ES-I3 (cell line): ENCODE data around the gene P3R3URF.
"Not testable (repeated sequence)": the region's sequence is repeated elsewhere in the genome, so short reads cannot be mapped to it uniquely, and the experiment has no call there.

Source experiments
- H3K36me3 ChIP-seq: 2 replicates; pipeline ENCODE4 v1.6.1; 2013; ENCODE audit warnings: mild to moderate bottlenecking, low read length, control low read depth, moderate library complexity; ENCODE audit not compliant: insufficient read depth
- H3K4me1 ChIP-seq: 2 replicates; pipeline ENCODE4 v1.6.1; 2013; ENCODE audit warnings: mild to moderate bottlenecking, control low read depth, low read length; ENCODE audit not compliant: insufficient read depth
- H3K9ac ChIP-seq: 2 replicates; pipeline ENCODE4 v1.6.1; 2013; ENCODE audit warnings: low read depth, mild to moderate bottlenecking, low read length, moderate library complexity
- H3K9me3 ChIP-seq: 2 replicates; pipeline ENCODE4 v1.6.1; 2013; ENCODE audit warnings: mild to moderate bottlenecking, low read length, moderate library complexity; ENCODE audit not compliant: control insufficient read depth, insufficient read depth

The P3R3URF gene

GRCh38 chr1:46176211-46176865 lies at the start of gene P3R3URF:
Gene P3R3URF (minus strand): TSS chr1:46176488. CDS start chr1:46176471, 17 bp downstream.
- no peaks in the 10 kb centered on the region for H3K9me3 ChIP-seq
- H3K36me3 ChIP-seq: no peaks in the 10 kb centered on the region
- H3K9ac ChIP-seq: no peak within 1 kb of the TSS
- peaks cover 33% of the 10 kb centered on the region for H3K4me1 ChIP-seq

- H3K9me3 ChIP-seq: no peaks in the 10 kb centered on the region
- H3K9ac ChIP-seq: no peak overlapping the region
- peaks cover 26% of the 10 kb centered on the region for H3K4me1 ChIP-seq
These were observed 48.7 kb upstream of the P3R3URF start for GRCh38 chr1:46224966-46225365.

GRCh38 chr1:46223472-46223943 lies 47.2 kb upstream of the P3R3URF start:
- Histone ChIP-seq H3K9ac (no peak overlapping the region), H3K4me1 (peaks cover 26% of the 10 kb centered on the region), H3K36me3 (no peaks in the 10 kb centered on the region), H3K9me3 (no peaks in the 10 kb centered on the region)

More at GRCh38 chr1:46224966-46225365, 48.7 kb upstream of the P3R3URF start:
- no peaks in the 10 kb centered on the region for H3K36me3 ChIP-seq

DNA sequence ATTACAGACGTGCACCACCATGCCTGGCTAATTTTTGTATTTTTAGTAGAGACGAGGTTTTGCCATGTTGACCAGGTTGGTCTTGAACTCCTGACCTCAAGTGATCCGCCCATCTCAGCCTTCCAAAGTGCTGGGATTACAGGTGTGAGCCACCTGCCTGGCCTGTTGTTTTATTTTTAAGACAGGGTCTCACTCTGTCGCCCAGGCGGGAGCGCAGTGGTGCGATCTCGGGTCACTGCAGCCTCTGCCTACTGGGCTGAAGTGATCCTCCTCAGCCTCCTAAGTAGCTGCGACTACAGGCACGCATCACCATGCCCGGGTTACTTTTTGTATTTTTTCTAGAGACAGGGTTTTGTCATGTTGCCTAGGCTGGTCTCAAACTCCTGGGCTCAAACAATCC lies 46.8 kb upstream of the P3R3URF start:
- H3K36me3 ChIP-seq, H3K9me3 ChIP-seq, H3K9ac ChIP-seq: not testable (repeated sequence)
- H3K4me1 ChIP-seq: peaks cover 26% of the 10 kb centered on the region

- Histone ChIP-seq H3K4me1 (peaks cover 26% of the 10 kb centered on the region), H3K36me3 (no peaks in the 10 kb centered on the region), H3K9ac (no peak overlapping the region), H3K9me3 (no peaks in the 10 kb centered on the region)
These were observed 45.5 kb upstream of the P3R3URF start for GRCh38 chr1:46221749-46222148.

- Histone ChIP-seq H3K4me1 (peaks cover 26% of the 10 kb centered on the region), H3K9ac (no peak overlapping the region), H3K9me3 (no peaks in the 10 kb centered on the region), H3K36me3 (no peaks in the 10 kb centered on the region)
These were observed 44.5 kb upstream of the P3R3URF start for GRCh38 chr1:46220808-46221207.

- Histone ChIP-seq H3K4me1 (peaks cover 26% of the 10 kb centered on the region), H3K36me3 (no peaks in the 10 kb centered on the region), H3K9ac (no peak overlapping the region), H3K9me3 (no peaks in the 10 kb centered on the region)
These were observed 43.5 kb upstream of the P3R3URF start for GRCh38 chr1:46219551-46220520.

DNA sequence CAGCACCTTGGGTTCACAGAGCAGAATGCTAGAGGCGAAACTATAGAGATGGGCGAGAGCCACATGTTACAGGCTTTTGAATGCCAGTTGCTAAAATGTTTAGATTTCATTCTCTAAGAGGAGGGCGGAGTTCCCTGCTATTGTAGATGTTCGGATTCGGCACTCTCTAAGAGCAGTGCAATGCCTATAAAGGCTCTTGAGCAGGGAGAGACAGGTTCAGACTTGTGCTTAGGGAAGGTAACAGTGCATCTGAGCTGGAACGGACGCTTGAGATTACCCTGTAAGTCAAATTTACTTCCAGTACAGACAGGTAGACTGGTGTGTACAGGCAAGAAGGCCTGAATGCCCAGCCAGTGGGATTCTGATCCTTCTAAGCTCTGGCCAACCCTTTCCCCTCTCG lies 42.2 kb upstream of the P3R3URF start:
- H3K9ac ChIP-seq: no peak overlapping the region
- no peaks in the 10 kb centered on the region for H3K9me3 ChIP-seq
- H3K4me1 ChIP-seq: peaks cover 20% of the 10 kb centered on the region
- no peaks in the 10 kb centered on the region for H3K36me3 ChIP-seq

- Histone ChIP-seq H3K4me1 (no peaks in the 10 kb centered on the region), H3K9ac (no peak overlapping the region), H3K36me3 (no peaks in the 10 kb centered on the region), H3K9me3 (no peaks in the 10 kb centered on the region)
These were observed 39.2 kb upstream of the P3R3URF start for GRCh38 chr1:46215504-46215903.

DNA sequence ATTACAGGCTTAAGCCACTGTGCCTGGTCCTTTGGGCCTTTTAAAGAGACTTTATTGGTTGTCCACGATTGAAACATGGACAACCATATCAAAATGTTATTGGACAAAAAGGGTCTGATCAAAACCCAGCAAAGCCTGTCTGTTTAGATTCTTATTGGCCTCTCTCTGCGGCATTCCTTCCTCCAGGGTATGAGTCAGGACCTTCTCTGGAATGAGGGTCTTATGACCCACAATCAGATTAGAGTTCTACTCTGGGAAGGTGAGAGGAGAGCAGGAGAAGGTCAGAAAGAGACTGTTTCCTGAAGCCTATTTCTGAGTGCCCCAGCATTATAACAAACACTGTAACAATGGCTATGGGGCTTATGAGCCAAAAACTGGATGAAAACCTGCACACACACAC lies 34.8 kb upstream of the P3R3URF start:
- Histone ChIP-seq H3K36me3 (no peaks in the 10 kb centered on the region), H3K9me3 (no peaks in the 10 kb centered on the region), H3K4me1 (no peaks in the 10 kb centered on the region), H3K9ac (no peak overlapping the region)

DNA sequence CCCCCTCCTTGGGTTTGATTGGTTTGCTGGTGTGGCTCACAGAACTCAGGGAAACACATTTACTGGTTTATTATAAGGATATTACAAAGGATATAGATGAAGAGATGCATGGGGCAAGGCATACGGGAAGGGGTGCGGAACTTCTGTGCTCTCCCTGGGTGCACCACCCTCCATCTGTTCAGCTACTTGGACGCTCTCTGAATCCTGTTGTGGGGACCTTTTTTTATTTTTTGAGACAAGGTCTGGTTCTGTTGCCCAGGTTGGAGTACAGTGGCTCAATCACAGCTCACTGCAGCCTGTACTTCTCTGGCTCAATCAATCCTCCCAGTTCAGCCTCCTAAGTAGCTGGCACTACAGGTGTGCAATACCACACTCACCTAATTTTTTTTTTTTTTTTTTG lies 34.3 kb upstream of the P3R3URF start:
- Histone ChIP-seq H3K9ac (no peak overlapping the region), H3K9me3 (no peaks in the 10 kb centered on the region), H3K4me1 (no peaks in the 10 kb centered on the region; the same call in 1 of the 2 replicates), H3K36me3 (no peaks in the 10 kb centered on the region)

GRCh38 chr1:46206399-46206798 lies 30.1 kb upstream of the P3R3URF start:
- no peaks in the 10 kb centered on the region for H3K9me3 ChIP-seq
- H3K36me3 ChIP-seq: no peaks in the 10 kb centered on the region
- H3K9ac ChIP-seq: no peak overlapping the region
- H3K4me1 ChIP-seq: peaks cover 8% of the 10 kb centered on the region; the same call in 1 of the 2 replicates

DNA sequence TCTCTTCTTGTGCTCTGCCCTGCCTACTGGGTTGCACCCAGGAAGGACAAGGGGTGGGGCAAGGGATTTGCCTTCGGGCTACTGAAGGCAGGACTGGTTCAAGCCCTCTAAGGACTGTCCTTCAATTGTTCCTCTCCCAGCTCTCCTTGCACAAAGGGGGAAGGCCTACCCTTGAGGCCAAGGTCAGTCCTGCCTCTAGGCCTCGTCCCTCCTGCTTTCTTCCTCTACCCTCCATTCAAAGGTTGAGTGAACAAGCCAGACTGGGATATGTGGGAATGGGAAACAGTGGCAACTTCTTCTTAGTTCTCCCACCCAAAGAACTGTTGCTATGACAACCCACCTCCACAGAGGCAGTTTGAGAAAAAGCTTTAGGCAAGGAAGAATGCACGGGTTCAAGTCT lies 29.5 kb upstream of the P3R3URF start:
- Histone ChIP-seq H3K36me3 (no peaks in the 10 kb centered on the region), H3K4me1 (peaks cover 8% of the 10 kb centered on the region; the same call in 1 of the 2 replicates), H3K9me3 (no peaks in the 10 kb centered on the region), H3K9ac (no peak overlapping the region)

DNA sequence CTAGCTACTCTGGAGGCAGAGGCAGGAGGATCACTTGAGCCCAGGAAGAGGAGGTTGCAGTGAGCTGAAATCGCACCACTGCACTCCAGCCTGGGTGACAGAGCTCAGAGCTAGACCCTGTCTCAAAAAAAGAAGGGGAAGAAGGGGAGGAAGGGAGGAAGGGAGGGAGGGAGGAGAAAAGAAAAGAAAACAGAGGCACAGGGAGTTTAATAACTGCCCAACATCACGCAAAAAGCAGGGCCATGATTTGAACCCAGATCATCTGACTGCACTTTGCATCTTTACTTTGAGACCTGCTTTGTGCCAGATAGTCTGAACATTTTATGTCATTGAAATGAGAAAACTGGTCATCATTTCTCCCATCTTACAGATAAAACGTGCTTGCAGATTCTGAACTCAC lies 28.9 kb upstream of the P3R3URF start:
- Histone ChIP-seq H3K4me1 (peaks cover 8% of the 10 kb centered on the region; the same call in 1 of the 2 replicates), H3K9ac (no peak overlapping the region), H3K36me3 (no peaks in the 10 kb centered on the region), H3K9me3 (no peaks in the 10 kb centered on the region)

DNA sequence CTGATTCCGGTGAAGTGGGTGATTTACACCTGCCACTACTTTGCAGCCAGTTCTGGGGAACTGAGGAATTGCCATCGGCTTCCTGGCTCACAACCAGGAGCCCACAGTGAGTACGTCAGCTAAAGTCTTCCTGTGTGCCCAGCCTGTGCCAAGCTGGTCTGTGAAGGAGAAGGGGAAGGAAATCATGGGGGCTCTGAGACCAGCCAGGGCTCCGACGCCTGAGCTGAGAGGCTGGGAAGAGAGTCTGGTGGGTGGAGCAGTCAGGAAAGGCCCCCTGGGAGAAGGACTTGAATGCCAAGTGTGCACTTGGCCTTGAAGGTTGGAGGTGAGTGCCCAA lies 28.1 kb upstream of the P3R3URF start:
- Histone ChIP-seq H3K36me3 (no peaks in the 10 kb centered on the region), H3K4me1 (peaks cover 8% of the 10 kb centered on the region), H3K9ac (peak overlapping the region; percentile 98; the same call in 1 of the 2 replicates), H3K9me3 (no peaks in the 10 kb centered on the region)
